Measurements from ENCODE around the gene LAGE3.

DNA sequence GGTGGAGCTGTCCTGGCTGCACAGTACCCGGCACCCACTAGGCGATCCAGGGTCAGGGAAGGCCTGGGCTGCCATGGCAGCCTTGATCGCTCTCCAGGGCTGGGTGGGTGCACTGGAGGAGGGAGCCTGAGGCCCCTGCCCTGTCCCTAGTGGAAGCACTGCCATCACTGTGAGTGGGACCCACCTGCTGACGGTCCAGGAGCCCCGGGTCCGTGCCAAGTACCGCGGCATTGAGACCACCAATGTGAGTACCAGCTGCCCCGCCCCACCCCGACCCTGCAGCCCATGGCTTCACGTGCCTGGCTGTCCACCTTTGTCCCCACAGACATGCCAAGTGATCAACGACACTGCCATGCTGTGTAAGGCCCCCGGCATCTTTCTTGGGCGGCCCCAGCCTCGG lies 12.2 kb downstream of the LAGE3 start:
- no peak for TF ChIP-seq CTCF (IDR thresholded peaks at IDR 0.05)
- TF ChIP-seq POLR2A (IDR thresholded peaks at IDR 0.05): no peak
